ENCODE data around the gene THSD4. TPM values are rescaled to one million over a fixed set of nuclear protein-coding genes. Genes with fewer than 3 reads are reported as not detected.

The THSD4 gene
- total and polyA plus RNA-seq, 9 of the 15 experiments (the other 6 are each of a cell fraction or from before 2014, with no cell fraction given): 0.04 TPM; not detected in 5

DNA sequence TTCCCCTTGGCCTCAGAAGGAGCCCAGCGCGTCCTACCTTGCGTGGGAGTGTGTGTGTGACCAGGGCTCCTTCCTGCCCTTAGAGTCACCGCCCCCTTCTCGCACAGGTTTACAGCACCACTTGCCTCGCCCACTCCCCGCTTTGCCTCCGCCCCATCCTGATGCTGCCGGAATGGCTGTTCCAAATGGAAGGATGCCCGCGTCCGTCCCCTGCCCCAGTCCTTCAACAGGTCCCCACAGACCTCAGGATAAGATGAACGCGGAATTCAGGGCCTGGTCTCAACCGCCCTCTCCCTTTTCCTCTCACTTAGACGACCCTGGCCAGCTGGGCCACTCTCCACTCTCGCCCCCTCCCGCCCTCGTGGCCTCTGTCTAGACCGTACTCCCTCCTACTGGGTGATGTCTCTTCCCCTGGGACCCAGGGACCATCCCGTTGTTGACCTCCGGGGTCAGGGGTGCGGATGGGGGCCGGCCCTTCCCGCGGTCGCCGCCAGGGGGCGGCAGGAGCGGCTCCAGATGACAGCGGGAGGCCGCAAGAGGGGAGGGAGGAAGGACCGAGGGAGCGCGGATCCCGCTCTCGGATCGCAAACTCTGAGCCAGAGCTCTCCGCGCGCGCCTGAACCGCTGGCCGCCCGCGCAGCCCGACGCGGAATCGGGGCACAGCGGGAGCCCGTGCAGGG is at the start of gene THSD4 (continued):
- TF ChIP-seq, protein P1, sequence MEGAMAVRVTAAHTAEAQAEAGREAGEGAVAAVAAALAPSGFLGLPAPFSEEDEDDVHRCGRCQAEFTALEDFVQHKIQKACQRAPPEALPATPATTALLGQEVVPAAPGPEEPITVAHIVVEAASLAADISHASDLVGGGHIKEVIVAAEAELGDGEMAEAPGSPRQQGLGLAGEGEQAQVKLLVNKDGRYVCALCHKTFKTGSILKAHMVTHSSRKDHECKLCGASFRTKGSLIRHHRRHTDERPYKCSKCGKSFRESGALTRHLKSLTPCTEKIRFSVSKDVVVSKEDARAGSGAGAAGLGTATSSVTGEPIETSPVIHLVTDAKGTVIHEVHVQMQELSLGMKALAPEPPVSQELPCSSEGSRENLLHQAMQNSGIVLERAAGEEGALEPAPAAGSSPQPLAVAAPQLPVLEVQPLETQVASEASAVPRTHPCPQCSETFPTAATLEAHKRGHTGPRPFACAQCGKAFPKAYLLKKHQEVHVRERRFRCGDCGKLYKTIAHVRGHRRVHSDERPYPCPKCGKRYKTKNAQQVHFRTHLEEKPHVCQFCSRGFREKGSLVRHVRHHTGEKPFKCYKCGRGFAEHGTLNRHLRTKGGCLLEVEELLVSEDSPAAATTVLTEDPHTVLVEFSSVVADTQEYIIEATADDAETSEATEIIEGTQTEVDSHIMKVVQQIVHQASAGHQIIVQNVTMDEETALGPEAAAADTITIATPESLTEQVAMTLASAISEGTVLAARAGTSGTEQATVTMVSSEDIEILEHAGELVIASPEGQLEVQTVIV (CRISPR knock-in tag; IDR thresholded peaks at IDR 0.05; ENCODE audit: borderline replicate concordance): no peak
- no peak for TF ChIP-seq GTF2E2 (tag; IDR thresholded peaks at IDR 0.05)
- TF ChIP-seq DEAF1 (CRISPR knock-in tag; IDR thresholded peaks at IDR 0.05): peak; percentile 25; the same call in 1 of the 2 replicates
- no peak for TF ChIP-seq DNMT1 (IDR thresholded peaks at IDR 0.05)

DNA sequence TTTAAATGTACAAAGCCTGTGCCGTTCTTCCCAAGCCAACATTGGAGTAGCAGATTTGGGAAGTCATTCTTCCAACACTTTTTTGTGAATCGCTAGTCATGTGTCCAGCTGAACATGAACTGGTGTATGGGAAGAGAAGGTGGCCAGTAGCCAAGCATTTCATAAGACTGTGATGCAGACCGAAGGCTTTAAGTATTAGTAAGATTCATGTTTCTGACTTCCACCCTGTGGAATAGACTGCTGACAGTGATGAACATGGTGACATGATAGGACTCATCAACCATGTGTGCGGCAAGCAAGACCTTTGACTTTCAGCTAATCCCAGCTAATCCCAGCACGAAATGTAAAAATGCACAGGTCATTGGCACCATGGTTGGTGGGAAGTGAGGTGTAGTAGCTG is 48.3 kb upstream of the THSD4 start:
- Histone ChIP-seq H3K4me2 (ENCODE audit: insufficient read depth, low read length) (no peak overlapping the region), H3K79me2 (ENCODE audit: control insufficient read depth, insufficient read depth, low read length) (no peaks in the 10 kb centered on the region), H3K4me1 (replicated peaks in 1 of 2; ENCODE audit: control insufficient read depth in 2 of 2, insufficient read depth in 2 of 2, low read length in 2 of 2) (no peaks in the 10 kb centered on the region), H3K27ac (ENCODE audit: extremely low read depth, low read depth, low read length) (no peak overlapping the region), H4K20me1 (replicated peaks; ENCODE audit: control insufficient read depth, insufficient read depth, low read length) (no peaks in the 10 kb centered on the region), H3K9ac (ENCODE audit: insufficient read depth in 1 of 2, low read depth in 2 of 2, low read length in 2 of 2) (no peak overlapping the region), H3K36me3 (ENCODE audit: control insufficient read depth, insufficient read depth, low read length) (no peaks in the 10 kb centered on the region), H2AFZ (ENCODE audit: low read depth, low read length) (no peak overlapping the region), H3K27me3 (ENCODE audit: control insufficient read depth in 2 of 2, insufficient read depth in 2 of 2, low read length in 2 of 2) (no peaks in the 10 kb centered on the region), H3K4me3 (no peak overlapping the region), H3K9me1 (ENCODE audit: control insufficient read depth, insufficient read depth, low read length) (no peaks in the 10 kb centered on the region), H3K9me3 (replicated peaks; ENCODE audit: control insufficient read depth, insufficient read depth, low read depth, low read length) (no peaks in the 10 kb centered on the region)
- ATAC-seq: no peak
- no TSS peak for BruUV-seq (replicated peaks)
- in situ Hi-C loops (cut with MboI) (no loop called here), intact Hi-C loops (cut with micrococcal nuclease) (no loop called here)
- 3% methylated on average over 5 of the region's 5 CpGs for WGBS (ENCODE audit: insufficient coverage, low coverage, missing lambda C conversion rate)
- ChIA-PET CTCF (ENCODE audit: low intra/inter-chr PET ratio) (no interaction called here), POLR2A (no interaction called here)
- FAIRE-seq: no peak
- no peak for DNase-seq (ENCODE audit: extremely low read depth in 1 of 4, low spot score in 3 of 4)
- TF ChIP-seq, protein P2, sequence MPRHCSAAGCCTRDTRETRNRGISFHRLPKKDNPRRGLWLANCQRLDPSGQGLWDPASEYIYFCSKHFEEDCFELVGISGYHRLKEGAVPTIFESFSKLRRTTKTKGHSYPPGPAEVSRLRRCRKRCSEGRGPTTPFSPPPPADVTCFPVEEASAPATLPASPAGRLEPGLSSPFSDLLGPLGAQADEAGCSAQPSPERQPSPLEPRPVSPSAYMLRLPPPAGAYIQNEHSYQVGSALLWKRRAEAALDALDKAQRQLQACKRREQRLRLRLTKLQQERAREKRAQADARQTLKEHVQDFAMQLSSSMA (CRISPR knock-in tag; IDR thresholded peaks at IDR 0.05): no peak
- no peak for TF ChIP-seq JUN (IDR thresholded peaks at IDR 0.05; ENCODE audit: borderline replicate concordance, low read depth, low read length)
- no peak for TF ChIP-seq JUN (CRISPR knock-in tag; IDR thresholded peaks at IDR 0.05; ENCODE audit: borderline replicate concordance)
- TF ChIP-seq, protein P3, sequence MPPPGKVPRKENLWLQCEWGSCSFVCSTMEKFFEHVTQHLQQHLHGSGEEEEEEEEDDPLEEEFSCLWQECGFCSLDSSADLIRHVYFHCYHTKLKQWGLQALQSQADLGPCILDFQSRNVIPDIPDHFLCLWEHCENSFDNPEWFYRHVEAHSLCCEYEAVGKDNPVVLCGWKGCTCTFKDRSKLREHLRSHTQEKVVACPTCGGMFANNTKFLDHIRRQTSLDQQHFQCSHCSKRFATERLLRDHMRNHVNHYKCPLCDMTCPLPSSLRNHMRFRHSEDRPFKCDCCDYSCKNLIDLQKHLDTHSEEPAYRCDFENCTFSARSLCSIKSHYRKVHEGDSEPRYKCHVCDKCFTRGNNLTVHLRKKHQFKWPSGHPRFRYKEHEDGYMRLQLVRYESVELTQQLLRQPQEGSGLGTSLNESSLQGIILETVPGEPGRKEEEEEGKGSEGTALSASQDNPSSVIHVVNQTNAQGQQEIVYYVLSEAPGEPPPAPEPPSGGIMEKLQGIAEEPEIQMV (tag; conservative IDR thresholded peaks at IDR 0.05; ENCODE audit: low read depth): no peak
- TF ChIP-seq HNRNPH1 (optimal IDR thresholded peaks at IDR 0.05; ENCODE audit: low read depth, low read length): no peak
- TF ChIP-seq ATF7 (IDR thresholded peaks at IDR 0.05): no peak
- TF ChIP-seq NCOA4 (IDR thresholded peaks at IDR 0.05; ENCODE audit: partially characterized antibody): no peak
- no peak for TF ChIP-seq FOXA3 (CRISPR knock-in tag; conservative IDR thresholded peaks at IDR 0.05 in 1 of 2, IDR thresholded peaks at IDR 0.05 in 1 of 2)
- TF ChIP-seq ZNF354B (CRISPR knock-in tag; IDR thresholded peaks at IDR 0.05): no peak
- no peak for TF ChIP-seq SRSF3 (IDR thresholded peaks at IDR 0.05; ENCODE audit: insufficient read depth, low read length)
- TF ChIP-seq GTF2F1 (IDR thresholded peaks at IDR 0.05; ENCODE audit: low read depth, low read length): no peak
